IPS-11a (cell line): ENCODE data around the gene CGRRF1.

Source experiments
- H3K4me3 ChIP-seq: one replicate; pipeline ENCODE4 v1.5.1; 2013; ENCODE audit warnings: low read depth, low read length, control low read depth

The CGRRF1 gene

DNA sequence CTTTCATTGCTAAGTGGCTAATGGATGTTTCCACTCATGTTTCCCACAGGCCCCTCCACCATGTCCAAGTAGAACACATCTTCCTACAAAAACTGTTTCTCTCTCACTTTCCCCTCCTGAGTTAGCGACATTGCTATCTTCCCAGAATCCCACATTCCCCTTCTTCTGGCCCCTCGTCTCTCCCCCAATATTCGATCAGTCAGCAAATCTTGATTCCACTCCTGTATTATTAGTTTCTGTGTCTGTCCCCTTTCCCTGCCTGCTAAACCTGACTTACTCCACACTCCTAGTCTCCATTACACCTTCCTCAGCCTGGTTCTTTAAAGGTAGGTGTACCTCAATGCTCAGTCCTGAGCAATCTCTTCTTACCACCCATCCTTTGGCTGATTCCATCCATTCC, 37.9 kb downstream of the CGRRF1 start:
- H3K4me3 ChIP-seq: no peak overlapping the region

DNA sequence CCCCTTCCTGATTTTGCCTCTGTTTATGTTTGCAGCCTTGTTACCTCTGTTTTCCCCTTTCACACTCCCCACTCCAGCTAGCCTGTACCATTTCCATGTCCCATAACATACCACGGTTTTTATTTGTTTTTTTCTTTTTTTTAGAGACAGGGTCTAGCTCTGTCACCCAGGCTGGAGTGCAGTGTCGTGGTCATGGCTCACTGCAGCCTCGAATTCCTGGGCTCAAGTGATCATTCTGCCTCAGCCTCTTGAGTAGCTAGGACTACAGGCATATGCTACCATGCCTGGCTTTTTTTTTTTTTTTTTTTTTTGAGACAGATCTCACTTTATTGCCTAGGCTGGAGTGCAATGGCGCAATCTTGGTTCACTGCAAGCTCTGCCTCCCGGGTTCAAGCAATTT, 38.8 kb downstream of the CGRRF1 start:
- no peak overlapping the region for H3K4me3 ChIP-seq

DNA sequence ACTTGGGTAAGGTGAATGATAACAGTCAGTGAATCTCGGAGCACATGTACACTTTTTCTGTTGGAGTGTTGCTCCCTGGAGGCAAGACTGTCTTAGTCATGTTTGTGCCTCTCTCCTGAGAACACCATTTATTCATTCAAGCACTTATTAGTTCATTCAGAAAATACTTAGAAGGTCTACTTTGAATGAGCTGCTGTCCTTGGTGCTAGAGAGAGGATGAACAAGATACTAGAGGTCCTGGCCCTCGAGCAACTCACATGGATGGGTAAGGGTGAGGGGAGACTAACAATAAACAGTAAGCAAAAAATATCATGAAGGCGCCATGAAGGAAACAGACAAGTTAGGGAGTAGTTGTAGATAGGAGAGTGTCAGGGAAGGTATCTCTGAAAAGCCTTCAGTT, 40.2 kb downstream of the CGRRF1 start:
- no peak overlapping the region for H3K4me3 ChIP-seq

DNA sequence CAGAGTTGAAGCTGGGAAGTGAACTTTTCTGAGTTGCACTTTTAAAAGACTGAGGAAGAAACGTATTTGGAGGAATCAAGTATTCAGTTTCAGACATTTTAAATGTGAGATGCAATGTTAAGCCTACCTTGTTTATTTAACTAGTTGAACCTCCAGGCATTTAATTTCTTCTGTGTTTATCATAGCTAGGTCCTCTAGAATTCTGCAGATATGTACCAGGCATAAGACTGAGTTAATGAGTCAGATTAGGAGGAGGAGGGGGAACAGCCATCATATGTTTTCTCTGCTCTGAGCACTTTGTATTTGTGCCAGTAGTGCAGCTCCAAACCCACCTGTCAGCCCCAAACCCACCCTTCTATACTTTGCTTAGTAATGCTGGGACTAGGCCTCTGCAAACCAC, 40.8 kb downstream of the CGRRF1 start:
- no peak overlapping the region for H3K4me3 ChIP-seq

DNA sequence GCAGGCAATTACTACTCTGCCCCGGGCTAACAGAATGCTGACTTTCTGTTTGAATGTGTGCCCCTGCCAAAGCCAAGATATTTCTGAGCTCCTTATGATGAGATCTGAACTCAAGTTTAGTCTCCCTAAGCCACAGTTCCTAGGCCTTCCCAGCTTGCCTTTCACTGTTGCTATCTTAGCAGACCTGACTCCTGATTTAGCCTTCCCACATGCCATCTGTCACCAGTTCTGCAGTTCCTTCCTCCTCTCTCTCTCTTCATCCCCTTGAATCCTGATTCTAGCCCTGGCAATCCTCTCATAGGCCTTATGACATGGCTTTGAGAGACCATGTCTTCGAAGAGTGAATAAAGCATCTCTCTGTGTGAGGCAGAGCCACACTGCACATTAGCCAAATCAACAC, 44.7 kb downstream of the CGRRF1 start:
- H3K4me3 ChIP-seq: no peak overlapping the region

DNA sequence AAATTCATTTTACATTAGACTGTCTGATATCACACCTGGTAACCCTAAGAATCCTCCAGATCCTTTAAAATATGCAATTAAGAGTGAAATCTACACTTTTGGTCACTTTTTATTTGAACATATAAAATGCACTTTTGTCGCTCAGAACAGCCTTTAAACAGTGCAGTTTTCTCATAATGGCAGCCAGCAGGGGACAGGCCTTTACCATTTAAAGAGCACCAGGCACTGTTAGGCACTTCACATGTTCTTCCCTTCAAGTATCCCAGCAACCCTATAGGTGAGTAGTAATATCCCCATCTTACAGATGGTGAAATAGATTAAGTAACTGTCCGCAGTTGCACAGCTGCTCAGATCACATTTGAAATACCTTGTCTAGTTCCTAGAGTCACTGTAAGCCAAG, 45.9 kb downstream of the CGRRF1 start:
- H3K4me3 ChIP-seq: no peak overlapping the region

- H3K4me3 ChIP-seq: no peak overlapping the region
These were observed 46.8 kb downstream of the CGRRF1 start for GRCh38 chr14:54556535-54556934.

- no peak overlapping the region for H3K4me3 ChIP-seq
These were observed 52.6 kb downstream of the CGRRF1 start for GRCh38 chr14:54562334-54562733.

GRCh38 chr14:54564071-54564867, 54.6 kb downstream of the CGRRF1 start:
- peak overlapping the region; percentile 72 for H3K4me3 ChIP-seq

DNA sequence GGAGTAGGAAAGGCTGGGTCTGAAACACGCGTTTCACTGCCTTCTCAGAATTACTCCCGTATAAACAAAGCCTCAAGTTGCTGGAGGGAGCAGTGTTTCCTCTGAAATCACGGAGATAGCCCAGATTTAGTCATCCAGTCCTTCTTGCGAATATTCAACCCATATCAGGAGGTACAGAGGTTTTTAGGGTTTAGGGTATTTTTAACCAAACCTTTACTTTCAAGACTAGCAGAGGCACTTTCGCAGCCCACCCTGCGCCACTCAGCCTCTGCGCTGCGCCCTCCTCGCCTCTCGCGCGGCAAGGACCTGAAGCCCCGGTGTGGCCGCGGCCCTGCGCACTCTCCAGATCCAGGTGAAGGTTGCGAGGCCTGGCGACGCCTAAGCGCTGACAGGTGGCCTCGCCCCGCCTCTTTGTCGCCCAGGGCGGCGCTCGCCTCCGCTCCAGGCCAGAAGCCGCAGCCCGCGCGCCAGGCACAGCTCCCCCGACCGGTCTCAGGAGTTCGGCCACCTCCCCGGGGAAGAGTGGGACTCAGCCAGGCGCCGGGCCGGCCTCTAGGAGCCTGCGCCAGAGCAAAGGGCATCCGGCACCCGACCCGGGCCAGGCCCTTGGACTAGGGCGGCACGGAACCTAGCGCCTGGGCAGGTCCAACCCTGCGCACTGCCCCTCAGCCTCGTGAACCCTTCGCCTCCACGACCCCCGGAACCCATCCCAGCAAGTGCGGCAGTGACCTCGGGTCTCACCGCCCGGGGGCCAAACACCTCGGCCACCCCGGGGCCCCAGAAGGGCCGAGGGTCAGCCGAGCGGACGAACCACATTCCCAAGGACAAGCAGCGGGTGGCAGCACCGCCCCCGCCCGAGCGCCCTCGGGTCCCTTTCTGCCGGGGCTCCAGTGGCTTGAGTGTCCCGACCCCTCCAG, 55.4 kb downstream of the CGRRF1 start:
- H3K4me3 ChIP-seq: peak overlapping the region; percentile 72

- peak overlapping the region; percentile 72 for H3K4me3 ChIP-seq
These were observed 56.2 kb downstream of the CGRRF1 start for GRCh38 chr14:54565785-54566409.

- peak within 1 kb of the TSS; percentile 72 for H3K4me3 ChIP-seq
These were observed 56.9 kb downstream of the CGRRF1 start, which contains the start of gene SAMD4A for GRCh38 chr14:54566410-54567223. Gene SAMD4A, plus strand, starts transcription at chr14:54567128. Its CDS starts 789 bp downstream, at chr14:54567917.

DNA sequence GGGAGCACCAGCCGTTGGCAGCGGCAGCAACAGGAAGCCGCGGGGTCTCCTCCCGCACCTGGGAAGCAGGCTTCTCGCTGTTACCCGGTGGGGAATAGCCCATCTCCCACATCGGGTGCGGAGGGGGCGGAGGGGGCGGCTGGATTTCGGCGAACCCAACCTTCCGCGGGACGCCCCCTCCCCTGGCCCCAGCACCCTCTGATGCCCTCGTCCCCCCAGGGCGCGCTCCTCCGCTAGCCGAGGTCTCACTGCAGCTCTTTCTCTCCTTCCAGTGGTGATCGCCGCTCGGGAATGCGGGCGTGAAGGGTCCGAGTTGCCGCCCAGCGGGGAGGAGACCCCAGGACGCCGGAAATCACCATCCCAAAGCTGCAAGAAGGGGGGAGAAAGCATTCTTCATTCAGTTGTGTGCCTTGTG, 57.5 kb downstream of the CGRRF1 start:
- H3K4me3 ChIP-seq: peak overlapping the region; percentile 72

DNA sequence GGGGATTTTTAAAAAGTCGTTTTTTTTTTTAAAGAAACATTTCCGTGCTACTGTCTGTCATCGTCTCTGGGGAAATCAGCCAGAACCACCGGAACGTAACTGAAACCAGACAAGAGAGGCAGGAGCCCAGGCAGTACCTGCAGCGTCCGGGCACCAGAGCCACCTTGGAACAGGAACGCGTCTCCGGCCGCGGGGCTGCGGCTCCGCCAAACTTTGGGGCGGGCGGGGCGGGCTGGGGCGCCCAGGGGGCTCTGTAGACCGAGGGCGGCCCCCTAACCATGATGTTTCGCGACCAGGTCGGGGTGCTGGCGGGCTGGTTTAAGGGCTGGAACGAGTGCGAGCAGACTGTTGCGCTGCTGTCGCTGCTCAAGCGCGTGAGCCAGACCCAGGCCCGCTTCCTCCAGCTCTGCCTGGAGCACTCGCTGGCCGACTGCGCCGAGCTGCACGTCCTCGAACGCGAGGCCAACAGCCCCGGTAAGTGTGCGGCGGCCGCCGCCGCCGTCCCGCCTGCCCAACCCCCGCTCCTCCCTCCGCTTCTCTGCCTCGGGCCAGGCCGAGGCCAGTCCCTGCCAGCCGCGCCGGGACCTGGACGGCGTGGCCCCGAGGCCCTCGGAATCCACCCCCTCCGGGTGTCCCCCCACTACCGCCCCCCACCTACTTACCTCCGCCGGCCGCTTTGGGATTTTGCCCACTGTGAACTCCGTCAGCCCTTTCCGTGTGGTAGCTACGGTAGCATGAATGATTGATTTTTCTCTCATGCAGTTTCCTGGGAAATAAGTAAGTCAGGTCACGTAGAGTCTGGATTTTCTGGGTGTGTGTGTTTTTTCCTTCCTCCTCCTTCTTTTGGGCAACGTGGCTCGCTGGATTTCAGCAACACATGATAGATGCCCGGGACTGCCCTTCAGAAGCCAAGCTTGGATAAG, 58.2 kb downstream of the CGRRF1 start:
- H3K4me3 ChIP-seq: peak overlapping the region; percentile 72

DNA sequence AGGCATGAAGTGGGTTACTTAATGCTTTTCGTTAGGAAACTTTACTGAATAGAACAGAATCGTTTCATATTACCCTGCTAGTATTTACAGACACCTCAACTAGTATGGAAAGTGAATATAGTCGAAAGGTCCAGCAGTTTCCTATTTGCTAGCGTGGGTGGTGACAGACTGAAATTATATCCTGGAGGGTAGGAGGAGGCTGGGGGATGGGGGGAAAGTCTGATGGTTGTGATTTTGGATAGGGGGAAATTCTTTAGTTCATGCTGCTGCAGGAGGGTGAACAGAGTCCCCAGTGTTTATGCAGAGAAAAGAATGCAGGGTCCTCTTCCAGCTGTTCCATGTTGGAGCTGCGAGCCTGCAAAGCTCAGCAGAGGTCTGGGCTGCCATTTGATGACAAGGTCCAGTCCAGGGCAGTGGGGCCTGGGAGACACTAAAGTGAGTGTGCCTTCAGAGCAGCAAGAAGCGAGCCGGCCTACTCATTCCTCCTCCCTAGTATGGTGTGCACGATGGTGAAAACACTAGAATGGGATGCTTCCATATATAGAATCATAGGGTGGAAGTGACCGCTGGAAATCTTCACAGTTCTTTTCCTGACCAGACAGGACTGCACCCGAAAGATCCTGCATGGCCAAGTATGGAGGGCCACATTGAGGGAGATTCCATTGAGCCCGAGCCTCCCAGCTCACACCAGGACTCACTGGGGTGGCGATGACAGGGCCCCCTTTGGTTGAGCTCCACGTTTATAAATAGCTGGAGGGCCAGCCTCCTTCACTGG, 59.3 kb downstream of the CGRRF1 start:
- H3K4me3 ChIP-seq: peak overlapping the region; percentile 4

DNA sequence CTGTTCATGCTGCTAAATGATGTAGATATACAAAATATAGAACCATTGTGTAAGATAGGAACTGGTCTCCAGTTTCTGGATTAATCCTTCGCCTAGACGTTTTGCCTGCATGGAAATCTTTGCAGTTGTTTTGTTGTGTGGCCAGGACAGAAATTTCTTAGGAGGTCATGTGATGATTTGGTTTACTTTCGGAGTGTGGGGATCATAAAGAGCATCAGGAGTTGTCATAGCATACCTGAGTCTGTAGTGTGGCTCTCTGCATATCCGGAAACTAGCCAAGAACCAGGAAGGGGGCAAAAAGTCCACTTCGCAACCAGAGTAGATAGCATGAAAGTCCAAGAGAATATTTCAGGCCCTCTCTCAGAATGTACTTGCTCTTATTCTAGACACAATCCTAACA, 60.3 kb downstream of the CGRRF1 start:
- H3K4me3 ChIP-seq: no peak overlapping the region

GRCh38 chr14:54570631-54571415, 61.1 kb downstream of the CGRRF1 start:
- H3K4me3 ChIP-seq: no peak overlapping the region

DNA sequence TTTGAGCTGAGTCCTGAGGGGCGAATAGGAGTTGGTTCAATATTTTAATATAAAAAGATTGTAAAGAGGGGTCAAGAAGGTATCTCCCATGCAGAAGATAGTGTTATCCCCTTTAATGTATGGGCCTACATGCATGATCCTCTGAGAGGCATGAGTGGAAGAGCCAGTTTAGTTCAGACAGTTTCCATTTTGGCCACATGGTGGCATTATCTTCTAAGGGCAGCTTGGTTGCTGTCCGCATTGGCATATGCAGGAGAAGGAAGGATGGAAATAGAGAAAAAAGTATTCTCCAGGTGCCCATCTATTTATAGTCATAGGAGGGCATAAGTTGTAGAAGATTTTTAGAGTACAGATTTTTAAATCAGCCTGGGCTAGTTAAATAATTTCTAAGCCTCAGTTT, 62.6 kb downstream of the CGRRF1 start:
- H3K4me3 ChIP-seq: no peak overlapping the region
